Sigmoid colon (tissue), 7 donors: Measurements from ENCODE around the gene SLIT3. TPM values are rescaled to one million over a fixed set of nuclear protein-coding genes. Genes with fewer than 3 reads are reported as not detected.
A peak's percentile ranks its signal among the peaks of the same experiment; 100 is the strongest.

Experiments used
- DNase-seq: peaks from one replicate; pipeline ENCODE4 v3.0.0-alpha.2; 2019
- H3K27ac ChIP-seq, 4 donors: fragments of 200-600 bp; sonication (generic); one replicate each; pipeline ENCODE4 v1.5.1; 2016 to 2019; ENCODE audit warnings: mild to moderate bottlenecking in 1 of 4
- H3K27me3 ChIP-seq, 3 donors: fragments of 200-600 bp; sonication (generic); one replicate each; pipeline ENCODE4 v1.5.1; 2019; ENCODE audit warnings: mild to moderate bottlenecking in 1 of 3
- H3K36me3 ChIP-seq, 4 donors: fragments of 200-600 bp; sonication (generic); one replicate each; pipeline ENCODE4 v1.5.1; 2016 to 2019
- H3K4me1 ChIP-seq, 4 donors: fragments of 200-600 bp; sonication (generic); one replicate each; pipeline ENCODE4 v1.5.1; 2017 to 2019
- H3K4me3 ChIP-seq, 4 donors: fragments of 200-600 bp; sonication (generic); one replicate each; pipeline ENCODE4 v1.5.1; 2017 to 2019; ENCODE audit warnings: mild to moderate bottlenecking in 2 of 4, moderate library complexity in 1 of 4
- H3K9me3 ChIP-seq, 4 donors: fragments of 200-600 bp in 3 of 4; sonication (generic) in 3 of 4; one replicate each; pipeline versions ENCODE4 v1.5.1 to v1.6.1; 2013 to 2019
- CTCF ChIP-seq, 4 experiments: fragments of 450-650 bp in 3 of 4; fragments of 200-600 bp in 1 of 4; IDR thresholded peaks; one replicate each; pipeline ENCODE4 v1.5.1; 2016 to 2019; ENCODE audit warnings: antibody characterized with exemption in 4 of 4, mild to moderate bottlenecking in 3 of 4, moderate library complexity in 2 of 4
- EP300 ChIP-seq, 4 donors: sonication (generic); formaldehyde crosslinking; IDR thresholded peaks; one replicate each; pipeline ENCODE4 v1.6.1; 2017; ENCODE audit warnings: antibody characterized with exemption in 4 of 4
- POLR2A ChIP-seq, 2 donors: fragments of 450-650 bp; IDR thresholded peaks; one replicate each; pipeline ENCODE4 v1.6.1; 2016; ENCODE audit warnings: antibody characterized with exemption in 2 of 2, mild to moderate bottlenecking in 2 of 2, moderate library complexity in 2 of 2
- POLR2AphosphoS5 ChIP-seq, 4 donors: sonication (generic); formaldehyde crosslinking; IDR thresholded peaks; one replicate each; pipeline ENCODE4 v1.6.1; 2017; ENCODE audit warnings: antibody characterized with exemption in 4 of 4
- WGBS, 2 donors: extraction: QIAGEN DNeasy Blood & Tissue Kit; methylation state at CpG; one replicate each; pipeline ENCODE4 v1.1.7; 2013; 5-methylcytosine and 5-hydroxymethylcytosine counted together
- intact Hi-C: fragments of 100-400 bp; cut with DNase I; formaldehyde crosslinking; loops from one replicate; pipeline ENCODE4 v1.15.1; 2023
- polyA plus RNA-seq, 3 donors: library from polyadenylated mRNA; stranded (reverse); fragments of 200-250 nt; gene quantifications; one replicate each; pipeline ENCODE4 v1.2.3, GENCODE V29; 2013
- total RNA-seq, 4 donors: library from RNA; depleted of rRNA; stranded (reverse); fragments of >200 nt; gene quantifications; one replicate each; pipeline ENCODE4 v1.1.0, GENCODE V29; 2016
- donor health status: healthy with polysubstance abuse.
- donor health status: Bipolar disorder and iron deficiency.
- donor health status: healthy.

The SLIT3 gene
- total and polyA plus RNA-seq, 7 donors: 0.23 to 46.3 (median 30.0) TPM

DNA sequence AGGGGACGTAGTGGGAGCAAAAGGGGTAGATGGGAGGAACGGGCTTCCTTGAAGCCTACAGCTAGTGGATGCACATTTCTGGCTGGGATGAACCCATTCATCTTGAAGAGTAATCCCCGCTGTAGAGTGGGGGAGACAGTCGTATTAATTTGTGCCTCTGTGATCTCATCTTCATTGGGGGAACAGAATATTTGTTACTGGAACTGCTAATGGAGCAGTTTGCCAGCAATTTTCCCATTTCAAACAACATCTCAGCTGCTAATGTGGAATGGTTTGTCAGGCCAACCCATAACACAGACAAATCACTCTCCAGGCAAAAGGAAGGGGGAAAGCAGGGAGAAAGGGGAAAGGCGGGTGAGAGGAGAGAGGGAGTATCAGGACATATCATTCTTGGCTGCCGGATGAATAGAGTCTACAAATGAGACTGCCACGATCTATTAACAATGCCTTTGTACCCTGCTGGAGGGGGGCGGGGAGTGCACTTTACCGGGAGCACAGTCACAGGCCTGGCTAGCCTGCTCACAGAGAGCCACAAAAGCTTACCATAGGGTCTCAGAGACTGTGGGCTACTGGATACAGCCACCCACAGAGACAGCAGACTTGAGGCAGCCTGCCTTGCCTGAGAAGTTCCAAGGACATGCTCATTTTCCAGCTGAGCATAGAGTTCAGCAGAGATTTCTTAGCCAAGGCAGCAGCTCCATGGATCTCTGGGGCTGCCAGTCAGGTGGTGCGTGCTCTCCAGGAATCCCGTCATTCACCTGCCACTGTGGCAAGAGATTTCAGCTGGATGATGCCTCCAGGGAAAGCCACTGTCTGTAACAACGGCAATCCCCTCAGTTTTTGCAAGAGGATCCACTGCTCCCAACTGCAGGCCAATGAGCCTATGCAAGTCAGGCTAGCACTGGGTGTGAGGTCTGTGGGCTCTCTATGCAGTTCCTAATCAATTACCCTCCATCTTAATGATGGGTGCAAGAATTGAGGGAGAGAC, 504.1 kb downstream of the SLIT3 start:
- intact Hi-C loops: no loop called here
- Histone ChIP-seq H3K9me3 (no peaks in the 10 kb centered on the region), H3K27me3 (no peaks in the 10 kb centered on the region), H3K4me1 (peaks cover 0 to 19% (median 11%) of the 10 kb centered on the region in 4 donors), H3K4me3 (no peak overlapping the region), H3K27ac (no peak overlapping the region), H3K36me3 (peaks cover 0 to 5% (median 0%) of the 10 kb centered on the region in 4 donors)
- TF ChIP-seq CTCF (IDR thresholded peaks at IDR 0.05): no peak
- TF ChIP-seq EP300 (IDR thresholded peaks at IDR 0.05): no peak
- TF ChIP-seq POLR2A (IDR thresholded peaks at IDR 0.05): no peak
- no peak for TF ChIP-seq POLR2AphosphoS5 (IDR thresholded peaks at IDR 0.05)
- 74 to 81% methylated on average over 12 of the region's 12 CpGs for WGBS, 2 donors
- DNase-seq: no peak

GRCh38 chr5:168796000-168796399, 504.9 kb downstream of the SLIT3 start:
- Histone ChIP-seq H3K27me3 (no peaks in the 10 kb centered on the region), H3K36me3 (peaks cover 0 to 5% (median 0%) of the 10 kb centered on the region in 4 donors), H3K4me1 (peaks cover 0 to 19% (median 11%) of the 10 kb centered on the region in 4 donors), H3K27ac (no peak overlapping the region), H3K9me3 (no peaks in the 10 kb centered on the region), H3K4me3 (no peak overlapping the region)
- no peak for TF ChIP-seq POLR2A (IDR thresholded peaks at IDR 0.05)
- no peak for TF ChIP-seq EP300 (IDR thresholded peaks at IDR 0.05)
- no peak for TF ChIP-seq POLR2AphosphoS5 (IDR thresholded peaks at IDR 0.05)
- no peak for TF ChIP-seq CTCF (IDR thresholded peaks at IDR 0.05)
- intact Hi-C loops: no loop called here
- no peak for DNase-seq
- WGBS, 2 donors: 61 to 66% methylated on average over 4 of the region's 4 CpGs

- peak; percentile 76 for DNase-seq
- H3K36me3 ChIP-seq: no peaks in the 10 kb centered on the region
- WGBS, 2 donors: 51 to 61% methylated on average over 15 of the region's 15 CpGs
- H3K27ac ChIP-seq: peak overlapping the region in 3 of 4 donors; percentile 44 to 61 (median 49)
- H3K4me3 ChIP-seq: no peak overlapping the region
- H3K9me3 ChIP-seq: no peaks in the 10 kb centered on the region
- no peaks in the 10 kb centered on the region for H3K27me3 ChIP-seq
- TF ChIP-seq POLR2AphosphoS5 (IDR thresholded peaks at IDR 0.05) (peak in 2 of 4 donors; percentile 8 to 40), CTCF (IDR thresholded peaks at IDR 0.05) (no peak), POLR2A (IDR thresholded peaks at IDR 0.05) (no peak), EP300 (IDR thresholded peaks at IDR 0.05) (peak in 1 of 4 donors; percentile 27)
- intact Hi-C loops: no loop called here
- H3K4me1 ChIP-seq: peaks cover 0 to 19% (median 11%) of the 10 kb centered on the region in 4 donors
These were observed 506.8 kb downstream of the SLIT3 start for GRCh38 chr5:168793841-168794837.

DNA sequence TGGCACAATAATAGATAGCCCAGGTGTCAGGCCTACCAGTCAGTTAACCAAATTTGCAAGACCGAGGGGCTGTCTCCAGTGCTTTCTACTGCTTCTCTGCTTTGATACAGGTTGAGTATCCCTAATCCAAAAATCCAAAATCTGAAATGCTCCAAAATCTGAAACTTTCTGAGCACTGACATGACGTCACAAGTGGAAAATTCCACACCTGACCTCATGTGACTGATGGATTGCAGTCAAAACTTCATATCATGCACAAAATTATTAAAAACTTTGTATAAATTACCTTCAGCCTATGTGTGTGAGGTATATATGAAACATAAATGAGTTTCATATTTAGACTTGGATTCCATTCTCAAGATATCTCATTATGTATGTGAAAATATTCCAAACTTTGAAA, 508.3 kb downstream of the SLIT3 start:
- H3K27me3 ChIP-seq: no peaks in the 10 kb centered on the region
- no peak for DNase-seq
- no peaks in the 10 kb centered on the region for H3K9me3 ChIP-seq
- WGBS, 2 donors: 73 to 82% methylated on average over 2 of the region's 2 CpGs
- H3K4me3 ChIP-seq: no peak overlapping the region
- H3K27ac ChIP-seq: no peak overlapping the region
- peaks cover 0 to 19% (median 11%) of the 10 kb centered on the region in 4 donors for H3K4me1 ChIP-seq
- TF ChIP-seq POLR2A (IDR thresholded peaks at IDR 0.05): no peak
- no peak for TF ChIP-seq POLR2AphosphoS5 (IDR thresholded peaks at IDR 0.05)
- no peak for TF ChIP-seq CTCF (IDR thresholded peaks at IDR 0.05)
- peaks cover 0 to 7% (median 2%) of the 10 kb centered on the region in 4 donors for H3K36me3 ChIP-seq
- intact Hi-C loops: no loop called here
